Upper lobe of left lung (tissue), 6 donors: ENCODE measurements around the gene GPR25. TPM values are rescaled to one million over a fixed set of nuclear protein-coding genes. Genes with fewer than 3 reads are reported as not detected.

Experiments
- ATAC-seq, 2 donors: fragments of 200-7000 bp; cut with Tn5 transposase; one replicate each; pipeline ENCODE4 v1.9.1; 2022; ENCODE audit warnings: mild to moderate bottlenecking in 2 of 2, moderate library complexity in 2 of 2; ENCODE audit not compliant: low FRiP score in 2 of 2
- DNase-seq, 2 donors: peaks; one replicate each; pipeline ENCODE4 v3.0.0-alpha.2; 2019 to 2020
- H3K27ac ChIP-seq, 4 donors: fragments of 200-600 bp; sonication (generic); one replicate each; pipeline ENCODE4 v1.5.1; 2016 to 2019
- H3K27me3 ChIP-seq, 4 donors: fragments of 200-600 bp; sonication (generic); one replicate each; pipeline ENCODE4 v1.5.1; 2017 to 2019
- H3K36me3 ChIP-seq, 4 donors: fragments of 200-600 bp; sonication (generic); one replicate each; pipeline ENCODE4 v1.5.1; 2016 to 2019
- H3K4me1 ChIP-seq, 4 donors: fragments of 200-600 bp; sonication (generic); one replicate each; pipeline ENCODE4 v1.5.1; 2018 to 2019
- H3K4me3 ChIP-seq, 4 donors: fragments of 200-600 bp; sonication (generic); one replicate each; pipeline ENCODE4 v1.5.1; 2017 to 2019; ENCODE audit warnings: mild to moderate bottlenecking in 2 of 4, moderate library complexity in 1 of 4
- H3K9me3 ChIP-seq, 4 donors: fragments of 200-600 bp; sonication (generic); one replicate each; pipeline ENCODE4 v1.5.1; 2018 to 2019
- CTCF ChIP-seq, 6 experiments: fragments of 450-650 bp in 4 of 6; fragments of 200-600 bp in 2 of 6; sonication (generic) in 2 of 6; IDR thresholded peaks; one replicate each; pipeline ENCODE4 v1.5.1; 2016 to 2019; ENCODE audit warnings: antibody characterized with exemption in 6 of 6
- EP300 ChIP-seq, 4 donors: sonication (generic); formaldehyde crosslinking; IDR thresholded peaks; one replicate each; pipeline ENCODE4 v1.5.1; 2017; ENCODE audit warnings: antibody characterized with exemption in 4 of 4, control low read depth in 2 of 4
- POLR2A ChIP-seq, 4 donors: fragments of 450-650 bp; IDR thresholded peaks; one replicate each; pipeline ENCODE4 v1.5.1; 2016 to 2017; ENCODE audit warnings: antibody characterized with exemption in 4 of 4, mild to moderate bottlenecking in 2 of 4
- POLR2AphosphoS5 ChIP-seq, 2 donors: sonication (generic); formaldehyde crosslinking; IDR thresholded peaks; one replicate each; pipeline ENCODE4 v1.5.1; 2017; ENCODE audit warnings: antibody characterized with exemption in 2 of 2
- WGBS, 2 donors: methylation state at CpG; one replicate each; pipeline ENCODE4 v1.1.5; 2017 to 2018; 5-methylcytosine and 5-hydroxymethylcytosine counted together
- total RNA-seq, 6 donors: library from RNA; depleted of rRNA in 4 of 6; stranded (reverse); fragments of >200 nt in 4 of 6; gene quantifications; one replicate each; pipeline versions ENCODE4 v1.1.0 to v1.2.1, GENCODE V29; 2016 to 2021
- donor health status: DM: no; HTN: no; CAD: no; lungs with moderate emphysema.
- donor health status: DM: no; HTN: yes; CAD: no; lungs with severe emphysema.

GPR25 gene
- total RNA-seq, 6 donors from 2014 or later, result 0.49 to 0.74 (median 0.54) TPM; not detected in 3

- ATAC-seq, result no peak
- DNase-seq, result peak in 1 of 2 donors; percentile 29
- H3K27me3 ChIP-seq, result peaks cover 0 to 19% (median 11%) of the 10 kb centered on the region in 4 donors
- no peaks in the 10 kb centered on the region for H3K9me3 ChIP-seq
- 77 to 86% methylated on average over 7 to 9 of the region's 9 CpGs for WGBS, 2 donors
- peaks cover 12 to 16% (median 13%) of the 10 kb centered on the region in 4 donors for H3K4me1 ChIP-seq
- TF ChIP-seq POLR2A (IDR thresholded peaks at IDR 0.05), result no peak
- no peak for TF ChIP-seq POLR2AphosphoS5 (IDR thresholded peaks at IDR 0.05)
- no peak for TF ChIP-seq EP300 (IDR thresholded peaks at IDR 0.05)
- no peak for TF ChIP-seq CTCF (IDR thresholded peaks at IDR 0.05)
- no peaks in the 10 kb centered on the region for H3K36me3 ChIP-seq
- H3K27ac ChIP-seq, result peak overlapping the region in 1 of 4 donors; percentile 14
- no peak overlapping the region for H3K4me3 ChIP-seq
Observed at GRCh38 chr1:200869753-200870391, 2.9 kb upstream of the GPR25 start.

- no peaks in the 10 kb centered on the region for H3K9me3 ChIP-seq
- peaks cover 12 to 16% (median 13%) of the 10 kb centered on the region in 4 donors for H3K4me1 ChIP-seq
- H3K27ac ChIP-seq, result peak overlapping the region in 2 of 4 donors; percentile 13 to 45
- WGBS, 2 donors, result 20% methylated on average over 5 of the region's 61 CpGs; no CpG with 5 or more reads in 1 of the 2 donors
- H3K27me3 ChIP-seq, result peaks cover 0 to 19% (median 11%) of the 10 kb centered on the region in 4 donors
- no peak for TF ChIP-seq POLR2A (IDR thresholded peaks at IDR 0.05)
- TF ChIP-seq CTCF (IDR thresholded peaks at IDR 0.05), result no peak
- no peak for TF ChIP-seq EP300 (IDR thresholded peaks at IDR 0.05)
- TF ChIP-seq POLR2AphosphoS5 (IDR thresholded peaks at IDR 0.05), result no peak
- ATAC-seq (peak; percentile 27 to 36), DNase-seq (peak in 1 of 2 donors; percentile 86)
- H3K36me3 ChIP-seq, result no peaks in the 10 kb centered on the region
- peak overlapping the region in 3 of 4 donors; percentile 26 to 40 (median 36) for H3K4me3 ChIP-seq
Observed at GRCh38 chr1:200873116-200873670, 412 bp downstream of the GPR25 start.

- peak; percentile 23 to 49 for ATAC-seq
- Histone ChIP-seq H3K27ac (peak overlapping the region in 2 of 4 donors; percentile 13 to 45), H3K27me3 (peaks cover 0 to 19% (median 11%) of the 10 kb centered on the region in 4 donors), H3K4me3 (peak overlapping the region in 3 of 4 donors; percentile 26 to 40 (median 36)), H3K36me3 (no peaks in the 10 kb centered on the region), H3K9me3 (no peaks in the 10 kb centered on the region), H3K4me1 (peaks cover 12 to 16% (median 13%) of the 10 kb centered on the region in 4 donors)
- DNase-seq, result peak in 1 of 2 donors; percentile 83
- WGBS, 2 donors, result 29 to 60% methylated on average over 3 to 35 of the region's 66 CpGs
- no peak for TF ChIP-seq EP300 (IDR thresholded peaks at IDR 0.05)
- no peak for TF ChIP-seq POLR2A (IDR thresholded peaks at IDR 0.05)
- TF ChIP-seq CTCF (IDR thresholded peaks at IDR 0.05), result no peak
Observed at GRCh38 chr1:200873671-200874397, 1.1 kb downstream of the GPR25 start.

- Histone ChIP-seq H3K4me3 (no peak overlapping the region), H3K27me3 (peaks cover 0 to 19% (median 11%) of the 10 kb centered on the region in 4 donors), H3K4me1 (peaks cover 12 to 16% (median 13%) of the 10 kb centered on the region in 4 donors), H3K9me3 (no peaks in the 10 kb centered on the region), H3K27ac (no peak overlapping the region), H3K36me3 (no peaks in the 10 kb centered on the region)
- DNase-seq, result no peak
- 82 to 90% methylated on average over 6 of the region's 6 CpGs for WGBS, 2 donors
- no peak for ATAC-seq
- TF ChIP-seq CTCF (IDR thresholded peaks at IDR 0.05) (no peak), POLR2AphosphoS5 (IDR thresholded peaks at IDR 0.05) (no peak), POLR2A (IDR thresholded peaks at IDR 0.05) (no peak), EP300 (IDR thresholded peaks at IDR 0.05) (no peak)
Observed at GRCh38 chr1:200874694-200875093, 1.9 kb downstream of the GPR25 start.
